ENCODE measurements around the gene ENKUR. TPM values are rescaled to one million over a fixed set of nuclear protein-coding genes. Genes with fewer than 3 reads are reported as not detected.

Gene ENKUR
- total RNA-seq, 2 donors from 2014 or later, result not detected

Other genes starting within 250 kb of the ENKUR start
- gene PRTFDC1, start 63.6 kb downstream of the ENKUR start, total RNA-seq, result 1 to 10 TPM; 6.3 to 6.6 TPM
- gene THNSL1, start 454 bp upstream of the ENKUR start, total RNA-seq, result 1 to 10 TPM; 2.6 to 4.4 TPM
- under 1 TPM in 1 of 2 donors, not detected in 1; 0.05 TPM for gene GPR158, start 158.8 kb upstream of the ENKUR start, total RNA-seq

Data from left cardiac atrium (tissue), 2 donors.